ENCODE measurements around the gene CRACR2A.

Gene CRACR2A

GRCh38 chr12:3740480-3741231 is 12.3 kb downstream of the CRACR2A start:
- DNase-seq (ENCODE audit: low read depth) = no peak
- no peak for TF ChIP-seq CTCF (IDR thresholded peaks at IDR 0.05; ENCODE audit: low read depth, low read length, missing control alignments)
- H3K4me3 ChIP-seq (ENCODE audit: low read depth, low read length) = no peak overlapping the region

GRCh38 chr12:3735432-3735831 is 17.5 kb downstream of the CRACR2A start:
- H3K4me3 ChIP-seq (ENCODE audit: low read depth, low read length) = no peak overlapping the region
- no peak for TF ChIP-seq CTCF (IDR thresholded peaks at IDR 0.05; ENCODE audit: low read depth, low read length, missing control alignments)
- DNase-seq (ENCODE audit: low read depth) = no peak

GRCh38 chr12:3732901-3733300 is 20.0 kb downstream of the CRACR2A start:
- TF ChIP-seq CTCF (IDR thresholded peaks at IDR 0.05; ENCODE audit: low read depth, low read length, missing control alignments) = no peak
- H3K4me3 ChIP-seq (ENCODE audit: low read depth, low read length) = no peak overlapping the region
- DNase-seq (ENCODE audit: low read depth) = no peak

- no peak for TF ChIP-seq CTCF (IDR thresholded peaks at IDR 0.05; ENCODE audit: low read depth, low read length, missing control alignments)
- no peak overlapping the region for H3K4me3 ChIP-seq (ENCODE audit: low read depth, low read length)
These were observed 22.8 kb downstream of the CRACR2A start for GRCh38 chr12:3730111-3730510.

GRCh38 chr12:3728686-3729085 is 24.2 kb downstream of the CRACR2A start:
- H3K4me3 ChIP-seq (ENCODE audit: low read depth, low read length) = no peak overlapping the region
- no peak for TF ChIP-seq CTCF (IDR thresholded peaks at IDR 0.05; ENCODE audit: low read depth, low read length, missing control alignments)
- DNase-seq (ENCODE audit: low read depth) = no peak

More at GRCh38 chr12:3730111-3730510, 22.8 kb downstream of the CRACR2A start:
- no peak for DNase-seq (ENCODE audit: low read depth)

GRCh38 chr12:3727877-3728632 is 24.9 kb downstream of the CRACR2A start:
- H3K4me3 ChIP-seq (ENCODE audit: low read depth, low read length) = no peak overlapping the region
- TF ChIP-seq CTCF (IDR thresholded peaks at IDR 0.05; ENCODE audit: low read depth, low read length, missing control alignments) = no peak
- no peak for DNase-seq (ENCODE audit: low read depth)
